Endothelial cell of umbilical vein (primary cell): ENCODE results near the gene LSM3. TPM values are rescaled to one million over a fixed set of nuclear protein-coding genes. Genes with fewer than 3 reads are reported as not detected.

Experiments
- BruUV-seq: library from RNA; stranded (reverse); fragments of 400-500 nt; replicated peaks from 2 replicates; lab custom pipeline; 2021; lab: Mats Ljungman, UMichigan
- CTCF ChIA-PET: fragments of 300-600, 350-600 bp; sonication (Branson Sonifier 250); formaldehyde crosslinking; loops from one replicate; lab custom pipeline; 2021; ENCODE audit warnings: antibody characterized with exemption, inconsistent platforms; lab: Charles Lee
- POLR2A ChIA-PET: fragments of 300-600, 350-600 bp; sonication (Branson Sonifier 250); formaldehyde crosslinking; loops from one replicate; lab custom pipeline; 2021; ENCODE audit warnings: antibody characterized with exemption, inconsistent platforms; lab: Charles Lee
- DNase-seq: peaks from one replicate; pipeline ENCODE4 v3.0.0-alpha.2; 2011; ENCODE audit warnings: low read depth, low spot score
- FAIRE-seq: peaks from 2 replicates; lab custom pipeline; 2011; peaks lifted over from hg19 to GRCh38; lab: Jason Lieb, UNC
- H2AFZ ChIP-seq: 2 replicates; pipeline ENCODE4 v1.6.0; 2012; ENCODE audit warnings: low read depth, low read length, control low read depth, inconsistent platforms
- H3K27ac ChIP-seq: 2 replicates; pipeline ENCODE4 v1.5.1; 2011; ENCODE audit warnings: low read depth, mild to moderate bottlenecking, control low read depth, low read length, moderate library complexity; ENCODE audit not compliant: insufficient read depth
- H3K27me3 ChIP-seq, 2 experiments: 2 replicates each; pipeline versions ENCODE4 v1.6.0 to v1.6.1; 2011; ENCODE audit warnings: low read length in 2 of 2, mixed read lengths in 1 of 2; ENCODE audit not compliant: control insufficient read depth in 2 of 2, insufficient read depth in 2 of 2
- H3K36me3 ChIP-seq, 2 experiments: 2 replicates in 1 of 2; 3 replicates in 1 of 2; pipeline ENCODE4 v1.5.1; 2011; ENCODE audit warnings: low read length in 2 of 2, mild to moderate bottlenecking in 1 of 2, moderate library complexity in 1 of 2; ENCODE audit not compliant: control insufficient read depth in 2 of 2, insufficient read depth in 2 of 2; ENCODE audit errors: extremely low read depth in 1 of 2
- H3K4me1 ChIP-seq: 3 replicates; pipeline ENCODE4 v1.5.1; 2011; ENCODE audit warnings: mild to moderate bottlenecking, low read length; ENCODE audit not compliant: control insufficient read depth, insufficient read depth; ENCODE audit errors: extremely low read depth
- H3K4me2 ChIP-seq: 2 replicates; pipeline ENCODE4 v1.6.1; 2011; ENCODE audit warnings: low read length, control low read depth, mixed read lengths; ENCODE audit not compliant: insufficient read depth
- H3K4me3 ChIP-seq, 3 experiments: fragments of 200-600 bp in 1 of 3; sonication (generic), shearing (Covaris generic) in 1 of 3; replicated peaks in 1 of 3; 2 replicates each; pipeline ENCODE4 v1.5.1; 2011 to 2016; ENCODE audit warnings: control low read depth in 3 of 3, low read length in 3 of 3, mild to moderate bottlenecking in 2 of 3, inconsistent platforms in 1 of 3, low read depth in 1 of 3, moderate library complexity in 1 of 3; ENCODE audit not compliant: insufficient read depth in 1 of 3
- H3K79me2 ChIP-seq: 2 replicates; pipeline ENCODE4 v1.6.0; 2012; ENCODE audit warnings: low read length, inconsistent platforms; ENCODE audit not compliant: control insufficient read depth, insufficient read depth
- H3K9ac ChIP-seq: replicated peaks from 2 replicates; pipeline ENCODE3; 2011; ENCODE audit warnings: low read length, control low read depth; ENCODE audit not compliant: insufficient read depth; ENCODE audit errors: extremely low read depth
- H3K9me1 ChIP-seq: replicated peaks from 3 replicates; pipeline ENCODE4 v1.6.0; 2011; ENCODE audit warnings: mild to moderate bottlenecking, low read length; ENCODE audit not compliant: control insufficient read depth, insufficient read depth; ENCODE audit errors: extremely low read depth
- H3K9me3 ChIP-seq: replicated peaks from 2 replicates; pipeline ENCODE4 v1.5.1; 2012; ENCODE audit warnings: low read length, inconsistent platforms; ENCODE audit not compliant: control insufficient read depth, insufficient read depth
- H4K20me1 ChIP-seq: replicated peaks from 2 replicates; pipeline ENCODE3; 2011; ENCODE audit warnings: mild to moderate bottlenecking, low read length; ENCODE audit not compliant: control insufficient read depth, insufficient read depth; ENCODE audit errors: extremely low read depth
- EZH2 ChIP-seq: IDR thresholded peaks from 2 replicates; pipeline ENCODE4 v1.6.1; 2012; ENCODE audit warnings: borderline replicate concordance, low read depth, mild to moderate bottlenecking, moderate library complexity, low read length, inconsistent platforms; ENCODE audit not compliant: severe bottlenecking
- FOS ChIP-seq: IDR thresholded peaks from 2 replicates; pipeline ENCODE4 v1.6.1; 2011; ENCODE audit warnings: mild to moderate bottlenecking, low read length, moderate library complexity, borderline replicate concordance; ENCODE audit not compliant: insufficient read depth
- GATA2 ChIP-seq: IDR thresholded peaks from 2 replicates; pipeline ENCODE4 v1.7.0; 2011; ENCODE audit warnings: low read depth, mild to moderate bottlenecking, moderate library complexity, mixed read lengths, low read length; ENCODE audit not compliant: insufficient read length, insufficient read depth
- JUN ChIP-seq: IDR thresholded peaks from 2 replicates; pipeline ENCODE4 v1.6.1; 2011; ENCODE audit warnings: borderline replicate concordance, low read depth; ENCODE audit not compliant: insufficient read length, insufficient read depth
- MYC ChIP-seq: IDR thresholded peaks from one replicate; pipeline ENCODE4 v1.6.1; 2011; ENCODE audit warnings: mild to moderate bottlenecking, low read depth, low read length
- POLR2A ChIP-seq: IDR thresholded peaks from 2 replicates; pipeline ENCODE4 v1.6.1; 2012; ENCODE audit warnings: low read depth, mild to moderate bottlenecking, control low read depth, low read length
- POLR2AphosphoS5 ChIP-seq: IDR thresholded peaks from 2 replicates; pipeline ENCODE4 v1.6.1; 2012; ENCODE audit warnings: low read depth, mild to moderate bottlenecking, control low read depth, low read length, moderate library complexity; ENCODE audit not compliant: insufficient read depth
- dilution Hi-C: fragments of 300-500 bp; cut with MboI; formaldehyde crosslinking; loops from one replicate; pipeline ENCODE4 v1.15.0; 2019; ENCODE audit warnings: low sequenced_read_pairs; ENCODE audit not compliant: extremely low pct_ligation_motif_present
- intact Hi-C: fragments of 100-400 bp; cut with micrococcal nuclease; formaldehyde crosslinking; loops from one replicate; pipeline ENCODE4 v1.10.0; 2022
- polyA plus RNA-seq, 4 experiments: library from polyadenylated mRNA; depleted of rRNA in 3 of 4; stranded (reverse) in 3 of 4; unstranded in 1 of 4; fragments of >200 nt; gene quantifications; 2 replicates each; pipeline versions ENCODE4 v1.2.1 to v1.2.3, GENCODE V29; 2011 to 2012; ENCODE audit warnings: missing spikeins in 1 of 4
- total RNA-seq: library from RNA; stranded (reverse); gene quantifications from 2 replicates; pipeline ENCODE4 v1.2.3, GENCODE V29; 2021
- TF ChIP-seq, protein P1 (sequence below), 2 donors: IDR thresholded peaks; 1 replicate in 1 of 2; 2 replicates in 1 of 2; pipeline ENCODE4 v1.5.1; 2011; ENCODE audit warnings: low read length in 2 of 2, mild to moderate bottlenecking in 2 of 2, moderate library complexity in 2 of 2, control low read depth in 1 of 2, inconsistent platforms in 1 of 2, low read depth in 1 of 2; ENCODE audit not compliant: insufficient read depth in 1 of 2; ENCODE audit errors: extremely low read depth in 1 of 2
- TF ChIP-seq, protein P2 (sequence below): IDR thresholded peaks from 2 replicates; pipeline ENCODE4 v1.6.1; 2011; ENCODE audit not compliant: insufficient read depth, insufficient read length

LSM3 gene
- total and polyA plus RNA-seq, 2 donors (not counting 3 experiments of a cell fraction or from before 2014, with no cell fraction given), result 4.4 to 13.0 TPM

DNA sequence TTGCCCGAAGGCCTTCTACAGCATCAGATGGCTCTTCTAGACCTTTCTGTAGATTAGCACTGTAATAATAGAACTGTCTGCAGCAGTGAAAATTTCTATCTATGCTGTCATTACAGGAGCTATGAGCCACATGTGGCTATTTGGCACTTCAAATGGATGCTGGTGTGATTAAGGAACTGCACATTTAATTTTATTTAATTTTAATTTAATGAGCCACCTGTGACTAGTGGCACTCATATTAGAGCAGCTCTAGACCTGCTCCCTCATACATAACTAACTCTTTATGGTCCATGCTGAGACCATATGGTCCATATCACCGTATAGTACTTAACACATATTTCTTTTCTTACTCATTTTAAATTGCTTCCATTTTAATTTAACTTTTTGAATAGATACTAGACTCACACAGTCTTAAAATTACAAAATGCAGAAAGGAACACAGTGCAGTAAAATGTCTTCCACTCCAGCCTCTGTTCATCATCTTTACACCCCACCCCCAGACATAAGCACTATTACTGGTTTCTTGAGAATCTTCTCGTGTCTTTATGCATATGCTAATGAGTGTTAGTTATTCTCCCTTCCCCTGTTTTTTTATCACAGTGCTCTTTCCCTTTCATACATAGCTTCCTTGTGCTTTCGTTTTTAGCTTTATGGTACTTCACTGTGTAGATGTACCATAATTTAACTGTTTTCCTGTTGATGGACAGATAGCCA is 9.6 kb downstream of the LSM3 start:
- BruUV-seq, result no TSS peak
- H3K36me3 ChIP-seq, result peaks cover 0 to 4% of the 10 kb centered on the region in 2 experiments
- no peak overlapping the region for H3K9ac ChIP-seq
- no peaks in the 10 kb centered on the region for H3K27me3 ChIP-seq
- no peaks in the 10 kb centered on the region for H4K20me1 ChIP-seq
- no peak overlapping the region for H3K27ac ChIP-seq
- intact Hi-C loops, result no loop called here
- peaks cover 17% of the 10 kb centered on the region for H3K79me2 ChIP-seq
- H3K9me1 ChIP-seq, result no peaks in the 10 kb centered on the region
- FAIRE-seq, result no peak
- H3K4me2 ChIP-seq, result no peak overlapping the region
- dilution Hi-C loops, result no loop called here
- DNase-seq, result no peak
- no peaks in the 10 kb centered on the region for H3K4me1 ChIP-seq
- no peak overlapping the region for H3K4me3 ChIP-seq
- TF ChIP-seq, protein P1, sequence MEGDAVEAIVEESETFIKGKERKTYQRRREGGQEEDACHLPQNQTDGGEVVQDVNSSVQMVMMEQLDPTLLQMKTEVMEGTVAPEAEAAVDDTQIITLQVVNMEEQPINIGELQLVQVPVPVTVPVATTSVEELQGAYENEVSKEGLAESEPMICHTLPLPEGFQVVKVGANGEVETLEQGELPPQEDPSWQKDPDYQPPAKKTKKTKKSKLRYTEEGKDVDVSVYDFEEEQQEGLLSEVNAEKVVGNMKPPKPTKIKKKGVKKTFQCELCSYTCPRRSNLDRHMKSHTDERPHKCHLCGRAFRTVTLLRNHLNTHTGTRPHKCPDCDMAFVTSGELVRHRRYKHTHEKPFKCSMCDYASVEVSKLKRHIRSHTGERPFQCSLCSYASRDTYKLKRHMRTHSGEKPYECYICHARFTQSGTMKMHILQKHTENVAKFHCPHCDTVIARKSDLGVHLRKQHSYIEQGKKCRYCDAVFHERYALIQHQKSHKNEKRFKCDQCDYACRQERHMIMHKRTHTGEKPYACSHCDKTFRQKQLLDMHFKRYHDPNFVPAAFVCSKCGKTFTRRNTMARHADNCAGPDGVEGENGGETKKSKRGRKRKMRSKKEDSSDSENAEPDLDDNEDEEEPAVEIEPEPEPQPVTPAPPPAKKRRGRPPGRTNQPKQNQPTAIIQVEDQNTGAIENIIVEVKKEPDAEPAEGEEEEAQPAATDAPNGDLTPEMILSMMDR (IDR thresholded peaks at IDR 0.05; ENCODE audit: extremely low read depth in 1 of 2, insufficient read depth in 1 of 2, low read depth in 1 of 2, low read length in 2 of 2), result no peak
- TF ChIP-seq EZH2 (no peak), FOS (no peak), JUN (no peak), MYC (no peak), POLR2A (no peak), POLR2AphosphoS5 (no peak), GATA2 (no peak)
- TF ChIP-seq, protein P2, sequence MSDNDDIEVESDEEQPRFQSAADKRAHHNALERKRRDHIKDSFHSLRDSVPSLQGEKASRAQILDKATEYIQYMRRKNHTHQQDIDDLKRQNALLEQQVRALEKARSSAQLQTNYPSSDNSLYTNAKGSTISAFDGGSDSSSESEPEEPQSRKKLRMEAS, result no peak
- no peak overlapping the region for H2AFZ ChIP-seq
- CTCF ChIA-PET, result no interaction called here
- H3K9me3 ChIP-seq, result no peaks in the 10 kb centered on the region
- POLR2A ChIA-PET, result no interaction called here
